ENCODE measurements around the gene LYPLAL1. TPM values are rescaled to one million over a fixed set of nuclear protein-coding genes. Genes with fewer than 3 reads are reported as not detected.

LYPLAL1 gene
- total and polyA plus RNA-seq, 2 of the 13 experiments (the other 11 are each of a cell fraction or from before 2014, with no cell fraction given) = 17.0 to 31.6 TPM

GRCh38 chr1:219189952-219190351 lies 16.3 kb downstream of the LYPLAL1 start:
- intact Hi-C loops (cut with micrococcal nuclease; ENCODE audit: unreplicated experiment) = no loop called here

More at GRCh38 chr1:219189952-219190351, 16.3 kb downstream of the LYPLAL1 start:
- TF ChIP-seq ARID5B (CRISPR knock-in tag; IDR thresholded peaks at IDR 0.05) (no peak), ZNF550 (CRISPR knock-in tag; IDR thresholded peaks at IDR 0.05; ENCODE audit: borderline replicate concordance) (no peak), ZSCAN31 (CRISPR knock-in tag; IDR thresholded peaks at IDR 0.05; ENCODE audit: low read depth) (no peak), SIX4 (CRISPR knock-in tag; IDR thresholded peaks at IDR 0.05) (no peak), ZNF790 (CRISPR knock-in tag; IDR thresholded peaks at IDR 0.05; ENCODE audit: borderline replicate concordance) (no peak), YEATS2 (CRISPR knock-in tag; IDR thresholded peaks at IDR 0.05; ENCODE audit: borderline replicate concordance) (no peak), ZNF724P (CRISPR knock-in tag; IDR thresholded peaks at IDR 0.05; ENCODE audit: borderline replicate concordance) (no peak), GMEB2 (CRISPR knock-in tag; IDR thresholded peaks at IDR 0.05; ENCODE audit: low read depth) (no peak), ZBTB37 (CRISPR knock-in tag; IDR thresholded peaks at IDR 0.05) (no peak), ZNF737 (CRISPR knock-in tag; IDR thresholded peaks at IDR 0.05; ENCODE audit: borderline replicate concordance) (no peak), TARDBP (CRISPR knock-in tag; IDR thresholded peaks at IDR 0.05) (no peak), ZNF101 (CRISPR knock-in tag; IDR thresholded peaks at IDR 0.05; ENCODE audit: borderline replicate concordance, low read depth) (no peak), ZNF891 (CRISPR knock-in tag; IDR thresholded peaks at IDR 0.05) (no peak), DRAP1 (CRISPR knock-in tag; IDR thresholded peaks at IDR 0.05) (no peak)
- H3K36me3 ChIP-seq (replicated peaks in 1 of 2; ENCODE audit: control insufficient read depth in 1 of 2, insufficient read depth in 2 of 2, low read length in 2 of 2) = no peaks in the 10 kb centered on the region
- ChIA-PET CTCF (ENCODE audit: low intra/inter-chr PET ratio, low total read pairs) (no interaction called here), POLR2A (interaction anchor here (1.0 kb wide), 1 partner anchor 11 kb away, joined by 3 read pairs; no protein-coding TSS in a partner anchor)
- peaks cover 5% of the 10 kb centered on the region; the same call in 1 of the 2 replicates for H3K4me1 ChIP-seq (ENCODE audit: insufficient read depth, low read length)
- no peaks in the 10 kb centered on the region for H3K27me3 ChIP-seq (ENCODE audit: control insufficient read depth in 1 of 2, insufficient read depth in 2 of 2, low read length in 2 of 2)
- no peak overlapping the region for H3K27ac ChIP-seq (ENCODE audit: extremely low read length, insufficient read depth, low read length)
- H4K20me1 ChIP-seq (ENCODE audit: insufficient read depth, low read length) = no peaks in the 10 kb centered on the region
- no peak overlapping the region for H3K9ac ChIP-seq (ENCODE audit: insufficient read depth, low read depth, low read length)
- BruUV-seq (replicated peaks) = no TSS peak
- H3K4me3 ChIP-seq (replicated peaks in 1 of 3; ENCODE audit: insufficient read depth in 1 of 3, low read depth in 2 of 3, low read length in 3 of 3) = no peak overlapping the region
- ATAC-seq = no peak
- 98% methylated on average over 3 of the region's 3 CpGs for WGBS (ENCODE audit: low lambda C conversion rate)
- no peak for DNase-seq (ENCODE audit: low spot score)
- H3K9me3 ChIP-seq (ENCODE audit: low read length) = no peaks in the 10 kb centered on the region
- H3K79me2 ChIP-seq (ENCODE audit: insufficient read depth, low read length) = peaks cover 32% of the 10 kb centered on the region
- no peak for FAIRE-seq
- H3K4me2 ChIP-seq (ENCODE audit: low read depth, low read length) = no peak overlapping the region
- H2AFZ ChIP-seq (ENCODE audit: low read length) = no peak overlapping the region
- in situ Hi-C loops (cut with HindIII; ENCODE audit: extremely low pct_ligation_motif_present, low pct_unique_long_range_greater_than_20kb) = no loop called here
